ENCODE measurements around the gene ETV7.
"Not testable (repeated sequence)": the region's sequence is repeated elsewhere in the genome, so short reads cannot be mapped to it uniquely, and the experiment has no call there.

The ETV7 gene

DNA sequence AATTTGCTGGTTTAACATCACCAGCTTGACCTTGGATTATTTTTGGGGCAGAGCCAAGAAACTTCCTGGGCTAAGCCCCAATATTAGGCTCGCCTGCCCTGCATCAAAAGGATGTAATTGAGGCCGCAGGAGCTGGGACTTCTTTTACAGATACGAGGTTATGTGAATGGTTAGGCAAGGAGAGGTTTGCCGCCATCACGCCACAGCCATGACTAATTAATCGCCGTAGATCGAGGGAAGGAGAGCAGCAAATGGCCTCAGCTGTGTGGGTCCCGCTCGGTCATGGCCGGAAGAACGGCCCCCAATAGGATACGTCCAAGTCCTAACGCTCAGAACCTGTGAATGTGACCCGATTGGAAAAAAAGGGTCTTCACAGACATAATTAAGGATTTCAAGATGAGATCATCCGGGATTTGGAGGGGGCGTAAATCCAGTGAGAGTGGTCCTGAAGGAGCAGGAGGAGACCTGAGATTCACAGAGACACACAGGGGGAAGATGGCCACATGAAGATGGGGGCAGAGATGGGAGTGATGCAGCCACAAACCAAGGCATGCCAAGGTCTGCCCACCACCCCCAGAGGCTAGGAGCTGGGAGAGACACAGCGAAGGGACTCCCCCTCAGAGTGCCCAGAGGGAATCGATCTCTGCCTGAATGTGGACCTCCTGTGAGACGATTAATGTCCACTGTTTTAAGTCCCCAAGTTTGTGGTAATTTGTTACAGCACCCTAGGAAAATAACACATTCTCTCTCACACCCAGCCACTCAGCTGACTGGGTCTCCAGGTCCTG is 40.8 kb downstream of the ETV7 start:
- no peak for TF ChIP-seq ZFX (IDR thresholded peaks at IDR 0.05)
- TF ChIP-seq, protein P1, sequence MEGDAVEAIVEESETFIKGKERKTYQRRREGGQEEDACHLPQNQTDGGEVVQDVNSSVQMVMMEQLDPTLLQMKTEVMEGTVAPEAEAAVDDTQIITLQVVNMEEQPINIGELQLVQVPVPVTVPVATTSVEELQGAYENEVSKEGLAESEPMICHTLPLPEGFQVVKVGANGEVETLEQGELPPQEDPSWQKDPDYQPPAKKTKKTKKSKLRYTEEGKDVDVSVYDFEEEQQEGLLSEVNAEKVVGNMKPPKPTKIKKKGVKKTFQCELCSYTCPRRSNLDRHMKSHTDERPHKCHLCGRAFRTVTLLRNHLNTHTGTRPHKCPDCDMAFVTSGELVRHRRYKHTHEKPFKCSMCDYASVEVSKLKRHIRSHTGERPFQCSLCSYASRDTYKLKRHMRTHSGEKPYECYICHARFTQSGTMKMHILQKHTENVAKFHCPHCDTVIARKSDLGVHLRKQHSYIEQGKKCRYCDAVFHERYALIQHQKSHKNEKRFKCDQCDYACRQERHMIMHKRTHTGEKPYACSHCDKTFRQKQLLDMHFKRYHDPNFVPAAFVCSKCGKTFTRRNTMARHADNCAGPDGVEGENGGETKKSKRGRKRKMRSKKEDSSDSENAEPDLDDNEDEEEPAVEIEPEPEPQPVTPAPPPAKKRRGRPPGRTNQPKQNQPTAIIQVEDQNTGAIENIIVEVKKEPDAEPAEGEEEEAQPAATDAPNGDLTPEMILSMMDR (conservative IDR thresholded peaks at IDR 0.05), result no peak
- no peak overlapping the region for H3K27ac ChIP-seq

DNA sequence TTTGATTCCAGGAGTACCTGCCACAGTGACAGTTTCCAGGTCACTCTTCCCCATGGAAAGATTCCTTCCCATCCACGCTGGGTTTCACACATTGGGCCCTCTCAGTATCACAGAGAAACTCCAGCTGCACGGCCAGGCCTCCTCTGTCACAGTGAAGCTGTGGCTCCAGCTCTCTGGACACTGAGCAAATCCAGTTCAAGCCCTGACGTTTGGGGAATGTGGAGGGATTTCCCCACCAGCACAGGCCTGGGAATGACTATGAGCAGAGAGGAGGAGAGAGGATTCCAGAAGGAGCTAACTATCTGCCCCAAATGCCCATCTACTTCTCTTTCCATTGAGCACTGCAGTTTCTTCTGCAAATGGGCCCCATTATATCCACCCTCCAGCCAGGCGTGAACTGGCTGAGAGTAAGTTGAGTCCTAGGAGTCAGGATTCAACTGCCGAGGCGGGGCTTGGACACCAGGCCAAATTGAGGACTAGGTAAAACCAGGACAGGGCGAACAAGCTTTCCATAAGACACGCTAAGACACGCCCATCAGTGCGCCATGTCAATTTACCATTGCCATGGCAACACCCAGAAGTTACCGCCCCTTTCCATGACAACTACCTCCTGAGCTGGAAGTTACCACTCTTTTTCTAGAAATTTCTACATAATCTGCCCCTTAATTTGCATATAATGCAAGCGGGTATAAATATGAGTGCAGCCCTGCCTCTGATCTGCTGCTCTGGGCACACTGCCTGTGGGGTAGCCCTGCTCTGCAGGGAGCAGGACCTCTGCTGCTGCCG is 41.6 kb downstream of the ETV7 start:
- TF ChIP-seq, protein P1 (conservative IDR thresholded peaks at IDR 0.05), result no peak
- TF ChIP-seq ZFX (IDR thresholded peaks at IDR 0.05), result no peak
- no peak overlapping the region for H3K27ac ChIP-seq

DNA sequence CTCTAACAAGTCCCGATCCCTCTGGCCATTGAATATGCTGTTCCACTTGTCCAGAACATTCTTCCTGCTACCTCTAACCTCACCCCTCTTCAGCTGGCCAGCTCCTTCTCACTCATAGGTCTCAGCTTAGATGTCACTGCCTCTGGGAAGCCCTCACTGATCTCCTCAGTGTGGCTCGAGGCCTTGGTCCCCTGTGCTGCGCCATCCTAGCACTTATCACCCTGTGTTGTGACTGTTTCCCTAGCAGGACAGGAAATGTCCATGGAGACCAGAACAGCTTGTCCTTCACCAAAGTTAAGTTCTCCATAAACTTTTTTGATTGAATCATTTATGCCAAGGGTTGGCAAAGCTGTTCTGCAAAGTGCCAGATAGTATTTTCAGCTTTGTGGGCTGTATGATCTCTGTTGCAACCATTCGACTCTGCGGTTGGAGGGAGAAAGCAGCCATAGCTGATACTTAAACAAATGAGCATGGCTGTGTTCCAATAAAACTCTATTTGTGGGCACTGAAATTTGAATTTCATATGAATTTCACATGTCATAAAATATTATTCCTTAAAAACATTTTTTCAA is 44.3 kb downstream of the ETV7 start:
- no peak overlapping the region for H3K27ac ChIP-seq
- TF ChIP-seq, protein P1 (conservative IDR thresholded peaks at IDR 0.05), result no peak
- no peak for TF ChIP-seq ZFX (IDR thresholded peaks at IDR 0.05)

DNA sequence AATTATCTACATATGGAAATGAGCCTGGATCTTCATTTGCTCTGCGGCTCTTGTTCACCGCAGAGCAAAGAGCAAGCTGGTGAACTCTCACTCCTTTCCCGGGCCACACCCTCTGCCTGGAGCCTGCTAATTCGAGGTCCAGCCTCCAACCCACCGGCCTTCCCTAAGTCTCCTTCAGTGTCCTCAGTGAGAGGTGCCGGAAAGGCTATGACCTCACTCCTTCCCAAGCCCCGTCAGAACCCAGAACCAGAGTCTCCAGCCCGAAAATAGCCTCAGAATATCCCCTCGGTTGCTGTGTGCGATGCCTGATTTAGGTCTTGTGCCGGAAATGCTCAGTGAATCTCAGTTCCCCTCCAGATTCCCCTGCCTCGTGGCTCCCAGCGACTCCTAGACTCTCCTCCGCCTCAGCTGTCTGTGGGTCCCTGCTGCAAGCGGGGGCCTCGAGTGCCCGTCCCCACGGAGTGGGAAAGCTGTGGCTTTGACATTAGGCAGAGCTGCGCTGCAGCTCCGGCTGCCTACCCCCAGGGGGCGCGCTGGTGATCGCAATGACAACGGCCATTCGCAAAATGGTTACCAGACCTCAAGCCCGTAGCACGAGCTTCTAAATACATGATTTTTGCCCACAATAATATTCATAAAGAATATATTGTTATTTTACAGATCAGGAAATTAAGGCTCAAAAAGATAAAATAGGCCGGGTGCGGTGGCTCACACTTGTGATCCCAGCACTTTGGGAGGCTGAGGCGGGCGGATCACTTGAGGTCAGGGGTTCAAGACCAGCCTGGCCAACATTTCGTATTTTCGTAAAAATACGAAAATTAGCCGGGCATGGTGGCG is 46.6 kb downstream of the ETV7 start:
- TF ChIP-seq, protein P1 (conservative IDR thresholded peaks at IDR 0.05), result peak; percentile 99
- no peak for TF ChIP-seq ZFX (IDR thresholded peaks at IDR 0.05)
- H3K27ac ChIP-seq, result no peak overlapping the region

DNA sequence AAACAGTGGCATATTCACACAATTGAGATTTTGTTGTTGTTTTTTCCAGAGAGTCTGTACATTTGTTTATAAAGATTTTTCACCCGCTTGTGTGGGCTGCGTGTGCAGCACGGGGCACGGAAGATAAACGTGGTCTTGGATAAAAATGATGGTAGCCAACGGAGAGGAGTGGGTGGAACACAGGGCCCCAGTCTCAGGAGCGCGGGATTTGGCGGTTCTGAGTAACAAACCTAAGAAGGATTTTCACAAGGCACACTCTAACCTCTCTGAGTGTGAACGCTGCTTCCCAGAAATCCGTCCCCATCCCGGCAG is 47.2 kb downstream of the ETV7 start:
- TF ChIP-seq, protein P1 (conservative IDR thresholded peaks at IDR 0.05), result no peak
- no peak for TF ChIP-seq ZFX (IDR thresholded peaks at IDR 0.05)
- H3K27ac ChIP-seq, result no peak overlapping the region

DNA sequence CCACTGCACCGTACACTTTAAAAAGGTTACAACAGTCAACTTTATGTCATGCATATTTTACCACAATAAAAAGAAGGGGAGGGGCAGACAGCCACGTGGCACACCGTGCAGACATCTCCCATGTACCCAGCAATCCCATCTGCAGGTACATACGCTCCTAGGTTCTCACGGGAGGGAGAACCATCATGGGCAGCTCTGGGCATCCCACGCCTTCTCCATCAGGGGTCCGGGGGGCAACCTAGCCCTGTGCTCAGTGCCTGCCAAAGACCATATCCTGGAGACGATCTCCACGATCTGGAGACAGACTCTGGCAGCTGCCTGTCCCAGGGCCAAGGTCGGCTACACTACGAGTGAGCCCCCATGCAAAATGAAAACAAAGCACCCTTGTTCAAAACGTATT is 48.3 kb downstream of the ETV7 start:
- no peak overlapping the region for H3K27ac ChIP-seq

DNA sequence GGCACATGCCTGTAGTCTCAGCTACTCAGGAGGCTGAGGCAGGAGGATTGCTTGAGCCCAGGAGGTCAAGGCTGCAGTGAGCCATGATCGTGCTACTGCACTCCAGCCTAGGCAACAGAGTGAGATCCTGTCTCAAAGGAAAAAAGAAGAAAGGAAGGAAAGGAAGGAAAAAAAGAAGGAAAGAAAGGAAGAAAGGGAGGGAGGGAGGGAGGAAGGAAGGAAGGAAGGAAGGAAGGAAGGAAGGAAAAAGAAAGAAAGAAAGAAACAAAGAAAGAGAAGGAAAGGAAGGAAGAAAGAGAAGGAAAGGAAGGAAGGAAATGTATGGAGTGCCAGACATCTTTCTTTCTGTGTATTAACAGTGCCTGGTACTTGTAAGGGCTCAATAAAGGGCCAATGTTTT is 49.2 kb downstream of the ETV7 start:
- H3K27ac ChIP-seq, result not testable (repeated sequence)

More for the DNA sequence above, 48.3 kb downstream of the ETV7 start:
- TF ChIP-seq, protein P1 (conservative IDR thresholded peaks at IDR 0.05), result no peak
- no peak for TF ChIP-seq ZFX (IDR thresholded peaks at IDR 0.05)

Measured in C4-2B (cell line).